ENCODE data around the gene AKR1C4. TPM values are rescaled to one million over a fixed set of nuclear protein-coding genes. Genes with fewer than 3 reads are reported as not detected.
"Not testable (repeated sequence)": the region's sequence is repeated elsewhere in the genome, so short reads cannot be mapped to it uniquely, and the experiment has no call there.

AKR1C4 gene
- total RNA-seq, 2 donors from 2014 or later: not detected

DNA sequence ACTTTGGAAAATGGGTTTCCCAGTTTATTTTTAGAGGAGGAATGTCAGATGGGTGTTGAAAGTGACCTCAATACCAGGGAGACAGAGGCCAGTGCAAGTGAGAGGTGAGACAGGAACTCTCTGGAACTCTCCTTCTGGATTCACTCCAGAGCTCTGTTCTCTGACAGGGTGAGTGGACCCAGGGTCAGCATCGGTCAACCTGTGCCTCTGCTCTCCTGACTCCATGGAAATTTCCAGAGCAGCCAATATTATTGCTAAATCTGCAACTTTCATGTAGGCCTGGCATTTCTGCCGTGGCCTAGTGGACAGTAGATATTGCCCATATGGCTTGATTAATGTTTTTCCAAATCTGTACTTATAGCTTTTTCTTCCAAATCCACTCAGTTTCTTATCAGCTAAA, 20.2 kb downstream of the AKR1C4 start:
- no peaks in the 10 kb centered on the region for H3K9me3 ChIP-seq
- no peak overlapping the region for H3K27ac ChIP-seq
- H3K4me1 ChIP-seq (ENCODE audit: control insufficient read depth in 1 of 2, low read depth in 2 of 2): no peaks in the 10 kb centered on the region
- H3K36me3 ChIP-seq: no peaks in the 10 kb centered on the region
- ATAC-seq (ENCODE audit: insufficient number of reproducible peaks, low FRiP score, low read depth) (no peak), DNase-seq (ENCODE audit: low spot score) (no peak)
- no peak overlapping the region for H3K4me3 ChIP-seq
- TF ChIP-seq, protein P1, sequence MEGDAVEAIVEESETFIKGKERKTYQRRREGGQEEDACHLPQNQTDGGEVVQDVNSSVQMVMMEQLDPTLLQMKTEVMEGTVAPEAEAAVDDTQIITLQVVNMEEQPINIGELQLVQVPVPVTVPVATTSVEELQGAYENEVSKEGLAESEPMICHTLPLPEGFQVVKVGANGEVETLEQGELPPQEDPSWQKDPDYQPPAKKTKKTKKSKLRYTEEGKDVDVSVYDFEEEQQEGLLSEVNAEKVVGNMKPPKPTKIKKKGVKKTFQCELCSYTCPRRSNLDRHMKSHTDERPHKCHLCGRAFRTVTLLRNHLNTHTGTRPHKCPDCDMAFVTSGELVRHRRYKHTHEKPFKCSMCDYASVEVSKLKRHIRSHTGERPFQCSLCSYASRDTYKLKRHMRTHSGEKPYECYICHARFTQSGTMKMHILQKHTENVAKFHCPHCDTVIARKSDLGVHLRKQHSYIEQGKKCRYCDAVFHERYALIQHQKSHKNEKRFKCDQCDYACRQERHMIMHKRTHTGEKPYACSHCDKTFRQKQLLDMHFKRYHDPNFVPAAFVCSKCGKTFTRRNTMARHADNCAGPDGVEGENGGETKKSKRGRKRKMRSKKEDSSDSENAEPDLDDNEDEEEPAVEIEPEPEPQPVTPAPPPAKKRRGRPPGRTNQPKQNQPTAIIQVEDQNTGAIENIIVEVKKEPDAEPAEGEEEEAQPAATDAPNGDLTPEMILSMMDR (IDR thresholded peaks at IDR 0.05): no peak
- H3K27me3 ChIP-seq (replicated peaks; ENCODE audit: insufficient read depth): no peaks in the 10 kb centered on the region

DNA sequence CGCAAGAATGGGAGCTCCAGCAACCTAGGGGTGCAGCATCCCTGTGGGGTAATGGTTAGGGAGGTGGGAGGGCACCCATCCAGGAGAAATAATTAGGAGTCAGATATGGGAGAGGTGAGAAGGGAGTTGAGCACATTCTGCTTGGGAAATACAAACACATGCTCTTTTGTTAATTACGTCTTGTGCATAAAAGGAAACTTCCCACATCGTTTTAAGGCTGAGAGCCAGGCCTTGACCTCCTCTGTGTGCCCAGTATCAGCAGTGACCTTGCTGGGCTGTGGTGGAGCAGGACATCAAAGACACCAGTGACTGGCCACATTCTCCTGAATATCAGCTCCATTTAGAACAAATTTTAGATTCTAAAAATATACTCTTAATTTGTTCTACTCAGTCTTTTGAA, 22.6 kb downstream of the AKR1C4 start:
- no peak for ATAC-seq (ENCODE audit: insufficient number of reproducible peaks, low FRiP score, low read depth)
- DNase-seq (ENCODE audit: low spot score): no peak
- TF ChIP-seq, protein P1 (IDR thresholded peaks at IDR 0.05): no peak
- no peaks in the 10 kb centered on the region for H3K27me3 ChIP-seq (replicated peaks; ENCODE audit: insufficient read depth)
- no peaks in the 10 kb centered on the region for H3K36me3 ChIP-seq
- no peaks in the 10 kb centered on the region for H3K9me3 ChIP-seq
- H3K27ac ChIP-seq: no peak overlapping the region
- no peak overlapping the region for H3K4me3 ChIP-seq
- H3K4me1 ChIP-seq (ENCODE audit: control insufficient read depth in 1 of 2, low read depth in 2 of 2): no peaks in the 10 kb centered on the region

DNA sequence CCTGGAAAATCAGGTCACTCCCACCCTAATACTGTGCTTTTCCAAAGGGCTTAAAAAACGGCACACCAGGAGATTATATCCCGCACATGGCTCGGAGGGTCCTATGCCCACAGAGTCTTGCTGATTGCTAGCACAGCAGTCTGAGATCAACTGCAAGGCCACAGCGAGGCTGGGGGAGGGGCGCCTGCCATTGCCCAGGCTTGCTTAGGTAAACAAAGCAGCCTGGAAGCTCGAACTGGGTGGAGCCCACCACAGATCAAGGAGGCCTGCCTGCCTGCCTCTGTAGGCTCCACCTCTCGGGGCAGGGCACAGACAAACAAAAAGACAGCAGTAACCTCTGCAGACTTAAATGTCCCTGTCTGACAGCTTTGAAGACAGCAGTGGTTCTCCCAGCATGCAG, 26.3 kb downstream of the AKR1C4 start:
- H3K4me1 ChIP-seq (ENCODE audit: control insufficient read depth in 1 of 2, low read depth in 2 of 2); DNase-seq (ENCODE audit: low spot score); H3K27me3 ChIP-seq (replicated peaks; ENCODE audit: insufficient read depth); H3K36me3 ChIP-seq; H3K9me3 ChIP-seq; H3K4me3 ChIP-seq; H3K27ac ChIP-seq; ATAC-seq (ENCODE audit: insufficient number of reproducible peaks, low FRiP score, low read depth): not testable (repeated sequence)

DNA sequence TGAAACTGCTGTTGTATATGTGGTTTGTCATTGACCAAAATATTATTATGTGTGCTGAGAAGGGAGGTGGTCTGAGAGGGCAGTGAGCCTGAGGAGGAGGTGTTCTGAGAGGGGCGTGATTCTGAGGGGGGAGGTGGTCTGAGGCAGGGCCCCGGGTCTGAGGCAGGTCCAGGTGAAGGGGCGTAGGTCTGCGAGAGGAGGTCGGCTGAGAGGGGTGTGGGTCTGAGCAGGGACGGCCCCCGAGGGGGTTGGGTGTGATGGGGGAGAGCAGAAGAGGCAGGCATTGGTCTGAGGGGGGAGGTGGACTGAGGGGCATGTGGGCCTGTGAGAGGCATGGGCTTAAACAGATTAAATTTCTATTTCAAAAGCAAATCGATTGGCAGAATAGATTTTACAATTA, 32.4 kb downstream of the AKR1C4 start:
- Histone ChIP-seq H3K4me1 (ENCODE audit: control insufficient read depth in 1 of 2, low read depth in 2 of 2) (no peaks in the 10 kb centered on the region), H3K36me3 (no peaks in the 10 kb centered on the region), H3K27ac (no peak overlapping the region), H3K9me3 (no peaks in the 10 kb centered on the region), H3K4me3 (no peak overlapping the region), H3K27me3 (replicated peaks; ENCODE audit: insufficient read depth) (no peaks in the 10 kb centered on the region)
- TF ChIP-seq, protein P1 (IDR thresholded peaks at IDR 0.05): no peak
- no peak for ATAC-seq (ENCODE audit: insufficient number of reproducible peaks, low FRiP score, low read depth)
- no peak for DNase-seq (ENCODE audit: low spot score)

DNA sequence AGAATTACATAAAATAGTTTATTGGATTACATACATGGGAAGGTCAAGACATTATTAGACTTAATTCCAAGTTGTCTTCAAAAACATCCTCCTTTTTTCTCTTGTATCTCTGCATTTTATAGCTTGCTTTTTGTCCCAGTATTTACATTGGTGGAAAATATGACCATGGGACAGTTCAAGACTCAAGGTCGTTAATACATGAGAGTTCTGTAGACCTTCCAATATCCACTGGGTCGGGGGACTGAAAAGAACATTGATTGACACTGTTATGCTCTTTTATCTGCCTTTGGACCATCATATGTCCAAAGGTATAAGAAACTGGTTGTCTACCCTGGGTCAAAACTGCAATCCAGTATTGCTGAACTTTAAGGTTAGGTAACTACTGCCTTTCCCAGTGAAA, 36.7 kb downstream of the AKR1C4 start:
- no peak overlapping the region for H3K27ac ChIP-seq
- H3K4me3 ChIP-seq: no peak overlapping the region
- ATAC-seq (ENCODE audit: insufficient number of reproducible peaks, low FRiP score, low read depth) (no peak), DNase-seq (ENCODE audit: low spot score) (no peak)
- no peaks in the 10 kb centered on the region for H3K4me1 ChIP-seq (ENCODE audit: control insufficient read depth in 1 of 2, low read depth in 2 of 2)
- H3K36me3 ChIP-seq: no peaks in the 10 kb centered on the region
- H3K27me3 ChIP-seq (replicated peaks; ENCODE audit: insufficient read depth): no peaks in the 10 kb centered on the region
- H3K9me3 ChIP-seq: no peaks in the 10 kb centered on the region
- TF ChIP-seq, protein P1 (IDR thresholded peaks at IDR 0.05): no peak

DNA sequence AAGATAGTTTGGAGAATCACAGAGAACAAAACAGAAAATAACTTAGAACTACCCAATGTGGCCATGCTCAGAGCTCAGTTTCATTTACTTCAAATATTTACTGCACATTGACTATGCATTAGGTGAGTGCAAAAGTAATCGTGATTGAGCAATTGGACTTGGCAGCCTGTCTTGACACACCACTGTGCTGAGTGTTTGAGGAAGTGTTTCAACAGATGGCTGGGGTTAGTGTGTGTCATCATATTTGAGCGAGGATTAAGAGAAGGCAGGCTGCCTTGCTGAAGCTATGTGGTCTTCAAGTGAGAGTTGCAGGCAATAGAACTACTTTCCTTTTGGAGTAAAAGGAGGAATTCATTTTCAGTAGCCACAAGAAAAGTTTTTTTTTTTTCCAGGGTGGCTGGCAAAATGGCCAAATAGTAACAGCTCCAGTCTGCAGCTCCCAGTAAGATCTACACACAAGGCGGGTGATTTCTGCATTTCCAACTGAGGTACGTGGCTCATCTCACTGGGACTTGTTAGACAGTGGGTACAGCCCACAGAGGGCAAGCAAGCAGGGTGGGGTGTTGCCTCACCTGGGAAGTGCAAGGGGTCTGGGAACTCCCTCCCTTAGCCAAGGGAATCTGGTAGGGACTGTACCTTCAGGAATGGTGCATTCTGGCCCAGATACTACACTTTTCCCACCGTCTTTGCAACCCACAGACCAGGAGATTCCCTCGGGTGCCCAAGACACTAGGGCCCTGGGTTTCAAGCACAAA, 37.6 kb downstream of the AKR1C4 start:
- ATAC-seq (ENCODE audit: insufficient number of reproducible peaks, low FRiP score, low read depth): no peak
- Histone ChIP-seq H3K27ac (no peak overlapping the region), H3K36me3 (no peaks in the 10 kb centered on the region), H3K4me1 (ENCODE audit: control insufficient read depth in 1 of 2, low read depth in 2 of 2) (no peaks in the 10 kb centered on the region), H3K27me3 (replicated peaks; ENCODE audit: insufficient read depth) (no peaks in the 10 kb centered on the region), H3K4me3 (no peak overlapping the region), H3K9me3 (no peaks in the 10 kb centered on the region)
- no peak for DNase-seq (ENCODE audit: low spot score)
- TF ChIP-seq, protein P1 (IDR thresholded peaks at IDR 0.05): no peak

DNA sequence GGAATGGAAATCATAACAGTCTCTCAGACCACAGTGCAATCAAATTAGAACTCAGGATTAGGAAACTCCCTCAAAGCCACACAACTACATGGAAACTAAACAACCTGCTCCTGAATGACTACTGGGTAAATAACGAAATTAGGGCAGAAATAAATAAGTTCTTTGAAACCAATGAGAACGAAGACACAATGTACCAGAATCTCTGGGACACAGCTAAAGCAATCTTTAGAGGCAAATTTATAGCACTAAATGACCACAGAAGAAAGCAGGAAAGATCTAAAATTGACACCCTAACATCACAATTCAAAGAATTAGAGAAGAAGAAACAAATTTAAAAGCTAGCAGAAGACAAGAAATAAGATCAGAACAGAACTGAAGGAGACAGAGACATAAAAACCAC, 40.9 kb downstream of the AKR1C4 start:
- H3K4me3 ChIP-seq; H3K36me3 ChIP-seq; H3K4me1 ChIP-seq (ENCODE audit: control insufficient read depth in 1 of 2, low read depth in 2 of 2); ATAC-seq (ENCODE audit: insufficient number of reproducible peaks, low FRiP score, low read depth); H3K27ac ChIP-seq; H3K9me3 ChIP-seq; DNase-seq (ENCODE audit: low spot score); H3K27me3 ChIP-seq (replicated peaks; ENCODE audit: insufficient read depth): not testable (repeated sequence)
